GM13977 (cell line): Measurements from ENCODE around the gene ARHGAP15.
A peak's percentile ranks its signal among the peaks of the same experiment; 100 is the strongest.

Source experiments
- DNase-seq: peaks from one replicate; pipeline ENCODE4 v3.0.0; 2012; ENCODE audit warnings: low spot score
- CTCF ChIP-seq: IDR thresholded peaks from 2 replicates; pipeline ENCODE4 v1.5.1; 2012; ENCODE audit warnings: mild to moderate bottlenecking, control low read depth; ENCODE audit not compliant: insufficient read depth; ENCODE audit errors: extremely low read depth, missing control alignments
- in situ Hi-C: fragments of 300-500 bp; cut with MboI; formaldehyde crosslinking; loops from one replicate; pipeline ENCODE4 v1.12.0; 2022; ENCODE audit warnings: low sequenced_read_pairs, low pct_unique_long_range_greater_than_20kb, mixed read lengths, inconsistent platforms; ENCODE audit not compliant: unreplicated experiment

The ARHGAP15 gene

GRCh38 chr2:143259368-143259958 lies 130.2 kb downstream of the ARHGAP15 start:
- DNase-seq: peak; percentile 7
- TF ChIP-seq CTCF: peak; percentile 80
- in situ Hi-C loops: no loop called here

- in situ Hi-C loops: no loop called here
- no peak for DNase-seq
- no peak for TF ChIP-seq CTCF
Measured at GRCh38 chr2:143261986-143262385, 132.8 kb downstream of the ARHGAP15 start.

GRCh38 chr2:143262389-143262788 lies 133.2 kb downstream of the ARHGAP15 start:
- no peak for TF ChIP-seq CTCF
- DNase-seq: no peak
- in situ Hi-C loops: no loop called here

GRCh38 chr2:143263066-143263625 lies 133.9 kb downstream of the ARHGAP15 start:
- in situ Hi-C loops: no loop called here
- TF ChIP-seq CTCF: no peak
- DNase-seq: no peak

GRCh38 chr2:143264851-143265250 lies 135.6 kb downstream of the ARHGAP15 start:
- no peak for DNase-seq
- no peak for TF ChIP-seq CTCF
- in situ Hi-C loops: no loop called here

GRCh38 chr2:143279672-143280071 lies 150.5 kb downstream of the ARHGAP15 start:
- DNase-seq: no peak
- no peak for TF ChIP-seq CTCF
- in situ Hi-C loops: no loop called here
